LHCN-M2 (cell line): Measurements from ENCODE around the gene ZGLP1. TPM values are rescaled to one million over a fixed set of nuclear protein-coding genes. Genes with fewer than 3 reads are reported as not detected.
"Not testable (repeated sequence)": the region's sequence is repeated elsewhere in the genome, so short reads cannot be mapped to it uniquely, and the experiment has no call there.

Experiments used
- DNase-seq: peaks from one replicate; pipeline ENCODE4 v3.0.0-alpha.2; 2012; ENCODE audit warnings: low read depth
- total RNA-seq: library from RNA; depleted of rRNA; stranded (reverse); fragments of >200 nt; gene quantifications from 2 replicates; pipeline ENCODE4 v1.2.3, GENCODE V29; 2014

Gene ZGLP1
- total RNA-seq, 1 experiment from 2014 or later, result 1.9 TPM

GRCh38 chr19:10295305-10295846, 14.2 kb downstream of the ZGLP1 start:
- peak; percentile 12 for DNase-seq

GRCh38 chr19:10294368-10294697, 15.3 kb downstream of the ZGLP1 start:
- no peak for DNase-seq

GRCh38 chr19:10293637-10294367, 15.8 kb downstream of the ZGLP1 start:
- DNase-seq, result no peak

GRCh38 chr19:10292789-10293636, 16.6 kb downstream of the ZGLP1 start:
- DNase-seq, result no peak

GRCh38 chr19:10292206-10292788, 17.3 kb downstream of the ZGLP1 start:
- peak; percentile 67 for DNase-seq

GRCh38 chr19:10291554-10292205, 17.9 kb downstream of the ZGLP1 start:
- DNase-seq, result no peak

GRCh38 chr19:10290876-10291553, 18.6 kb downstream of the ZGLP1 start:
- peak; percentile 62 for DNase-seq

GRCh38 chr19:10290357-10290875, 19.2 kb downstream of the ZGLP1 start:
- DNase-seq, result peak; percentile 20

GRCh38 chr19:10289836-10290356, 19.7 kb downstream of the ZGLP1 start, which contains the start of gene ICAM5:
Gene ICAM5 (plus strand): TSS chr19:10289952. CDS start chr19:10290044, 92 bp downstream.
- no peak for DNase-seq

GRCh38 chr19:10289167-10289835, 20.3 kb downstream of the ZGLP1 start:
- no peak for DNase-seq

GRCh38 chr19:10288662-10289166, 20.9 kb downstream of the ZGLP1 start:
- DNase-seq, result no peak

- DNase-seq, result peak; percentile 36
Observed at GRCh38 chr19:10286803-10287737, 22.5 kb downstream of the ZGLP1 start, which contains the start of gene ICAM4. Gene ICAM4 (plus strand): TSS chr19:10286955. CDS start chr19:10287013, 58 bp downstream.

- DNase-seq, result no peak
Observed at GRCh38 chr19:10285393-10285792, 24.2 kb downstream of the ZGLP1 start.

GRCh38 chr19:10284960-10285278, 24.7 kb downstream of the ZGLP1 start:
- no peak for DNase-seq

GRCh38 chr19:10284065-10284959, 25.3 kb downstream of the ZGLP1 start:
- no peak for DNase-seq

GRCh38 chr19:10283301-10284064, 26.1 kb downstream of the ZGLP1 start:
- no peak for DNase-seq

- DNase-seq, result not testable (repeated sequence)
Observed at GRCh38 chr19:10282043-10282442, 27.6 kb downstream of the ZGLP1 start.
